NCI-H1930 (cell line): ENCODE measurements around the gene CYBC1.

Experiments
- DNase-seq, 2 experiments: peaks; one replicate each; lab custom pipeline; 2025; lab: John Stamatoyannopoulos, UW

Gene CYBC1

GRCh38 chr17:82408288-82408937 lies 42.1 kb downstream of the CYBC1 start:
- no peak for DNase-seq

GRCh38 chr17:82407255-82407654 lies 43.3 kb downstream of the CYBC1 start:
- no peak for DNase-seq

- no peak for DNase-seq
These were observed 44.4 kb downstream of the CYBC1 start for GRCh38 chr17:82406131-82406671.

- no peak for DNase-seq
These were observed 45.5 kb downstream of the CYBC1 start for GRCh38 chr17:82405051-82405450.

GRCh38 chr17:82403662-82404660 lies 46.6 kb downstream of the CYBC1 start:
- no peak for DNase-seq

- DNase-seq = no peak
These were observed 47.7 kb downstream of the CYBC1 start for GRCh38 chr17:82402865-82403264.

- DNase-seq = no peak
These were observed 49.7 kb downstream of the CYBC1 start for GRCh38 chr17:82400830-82401229.

GRCh38 chr17:82400206-82400605 lies 50.3 kb downstream of the CYBC1 start:
- no peak for DNase-seq

GRCh38 chr17:82399601-82400101 lies 50.9 kb downstream of the CYBC1 start:
- no peak for DNase-seq

GRCh38 chr17:82399041-82399441 lies 51.5 kb downstream of the CYBC1 start:
- DNase-seq = no peak

- DNase-seq = no peak
These were observed 52.9 kb downstream of the CYBC1 start for GRCh38 chr17:82397449-82398335.

GRCh38 chr17:82396601-82397435 lies 53.7 kb downstream of the CYBC1 start:
- no peak for DNase-seq

GRCh38 chr17:82394278-82394677 lies 56.3 kb downstream of the CYBC1 start:
- no peak for DNase-seq

- no peak for DNase-seq
These were observed 57.6 kb downstream of the CYBC1 start for GRCh38 chr17:82392941-82393340.
